SK-N-SH (cell line): ENCODE data around the gene TOP3A. TPM values are rescaled to one million over a fixed set of nuclear protein-coding genes. Genes with fewer than 3 reads are reported as not detected.

ENCODE experiments used
- CTCF ChIA-PET: fragments of 300-600, 350-600 bp; formaldehyde crosslinking; extraction: SDS; loops from one replicate; lab custom pipeline; 2021; lab: Yijun Ruan, JAX
- POLR2A ChIA-PET: fragments of 350-600 bp; sonication (Branson Sonifier 250); formaldehyde crosslinking; extraction: SDS; loops from one replicate; lab custom pipeline; 2020; ENCODE audit warnings: antibody characterized with exemption, inconsistent platforms; lab: Yijun Ruan, JAX
- DNase-seq: peaks from one replicate; pipeline ENCODE4 v3.0.0; 2012
- H2AFZ ChIP-seq: fragments of 200-600 bp; sonication (generic); 2 replicates; pipeline ENCODE4 v1.8.1; 2016; ENCODE audit warnings: antibody characterized with exemption, mild to moderate bottlenecking, low read depth
- H3F3A ChIP-seq: fragments of 200-600 bp; sonication (generic); replicated peaks from 2 replicates; pipeline ENCODE3; 2016; ENCODE audit warnings: antibody characterized with exemption, mild to moderate bottlenecking; ENCODE audit not compliant: insufficient read depth
- H3K27ac ChIP-seq, 2 experiments: fragments of 200-500 bp in 1 of 2; fragments of 200-600 bp in 1 of 2; sonication (Bioruptor generic) in 1 of 2; sonication (generic), shearing (Covaris generic) in 1 of 2; 2 replicates each; pipeline versions ENCODE4 v1.5.1 to v1.6.1; 2014 to 2016; ENCODE audit warnings: low read depth in 2 of 2, inconsistent platforms in 1 of 2, low read length in 1 of 2, mild to moderate bottlenecking in 1 of 2, mixed read lengths in 1 of 2
- H3K27me3 ChIP-seq: fragments of 200-600 bp; sonication (generic), shearing (Covaris generic); 2 replicates; pipeline ENCODE4 v1.6.1; 2016; ENCODE audit warnings: mixed run types; ENCODE audit not compliant: insufficient read depth
- H3K36me3 ChIP-seq, 2 experiments: fragments of 200-500 bp in 1 of 2; fragments of 200-600 bp in 1 of 2; sonication (Bioruptor generic) in 1 of 2; sonication (generic) in 1 of 2; replicated peaks in 1 of 2; 2 replicates each; pipeline versions ENCODE3 to v1.5.1; 2014 to 2016; ENCODE audit warnings: low read length in 1 of 2, mild to moderate bottlenecking in 1 of 2; ENCODE audit not compliant: insufficient read depth in 2 of 2, control insufficient read depth in 1 of 2
- H3K4me1 ChIP-seq, 2 experiments: fragments of 200-500 bp in 1 of 2; fragments of 200-600 bp in 1 of 2; sonication (Bioruptor generic) in 1 of 2; sonication (generic), shearing (Covaris generic) in 1 of 2; 2 replicates each; pipeline versions ENCODE4 v1.5.1 to v1.6.1; 2014 to 2016; ENCODE audit warnings: low read depth in 1 of 2, low read length in 1 of 2, mixed run types in 1 of 2; ENCODE audit not compliant: insufficient read depth in 2 of 2, control insufficient read depth in 1 of 2
- H3K4me2 ChIP-seq: fragments of 200-600 bp; sonication (generic), shearing (Covaris generic); 2 replicates; pipeline ENCODE4 v1.6.1; 2017; ENCODE audit warnings: mixed run types
- H3K4me3 ChIP-seq, 2 experiments: fragments of 200-500 bp in 1 of 2; fragments of 200-600 bp in 1 of 2; sonication (Bioruptor generic) in 1 of 2; sonication (generic), shearing (Covaris generic) in 1 of 2; 2 replicates each; pipeline versions ENCODE4 v1.5.1 to v1.8.1; 2014 to 2016; ENCODE audit warnings: low read depth in 2 of 2, inconsistent platforms in 1 of 2, low read length in 1 of 2, mild to moderate bottlenecking in 1 of 2, mixed read lengths in 1 of 2, moderate library complexity in 1 of 2
- H3K79me2 ChIP-seq: fragments of 200-600 bp; sonication (generic); 2 replicates; pipeline ENCODE4 v1.8.1; 2017; ENCODE audit warnings: mild to moderate bottlenecking; ENCODE audit not compliant: insufficient read depth
- H3K9ac ChIP-seq: fragments of 200-600 bp; sonication (generic); 2 replicates; pipeline ENCODE4 v1.6.1; 2017; ENCODE audit warnings: mixed run types
- H3K9me2 ChIP-seq: fragments of 200-600 bp; sonication (generic); 2 replicates; pipeline ENCODE4 v1.6.1; 2017; ENCODE audit warnings: mixed run types
- H3K9me3 ChIP-seq: fragments of 200-600 bp; sonication (generic); 2 replicates; pipeline ENCODE4 v1.6.1; 2017; ENCODE audit warnings: mixed run types, mild to moderate bottlenecking, moderate library complexity
- H4K20me1 ChIP-seq: fragments of 200-600 bp; sonication (generic); 2 replicates; pipeline ENCODE4 v1.6.1; 2017; ENCODE audit warnings: mild to moderate bottlenecking, mixed run types; ENCODE audit not compliant: insufficient read depth
- ELF1 ChIP-seq: IDR thresholded peaks from 2 replicates; pipeline ENCODE4 v1.4.0; 2012
- FOXM1 ChIP-seq: IDR thresholded peaks from 2 replicates; pipeline ENCODE4 v1.4.0; 2012; ENCODE audit warnings: low read depth, mild to moderate bottlenecking
- GABPA ChIP-seq: IDR thresholded peaks from 2 replicates; pipeline ENCODE4 v1.4.0; 2012; ENCODE audit warnings: low read depth, mild to moderate bottlenecking
- IRF3 ChIP-seq: fragments of 150-350 bp; IDR thresholded peaks from 2 replicates; pipeline ENCODE4 v1.6.1; 2016; ENCODE audit warnings: mild to moderate bottlenecking, low read depth, low read length
- NRF1 ChIP-seq: IDR thresholded peaks from 2 replicates; pipeline ENCODE4 v1.6.1; 2012; ENCODE audit warnings: low read depth, mild to moderate bottlenecking, low read length
- PBX3 ChIP-seq: IDR thresholded peaks from 2 replicates; pipeline ENCODE4; 2012
- POLR2AphosphoS5 ChIP-seq: IDR thresholded peaks from 2 replicates; pipeline ENCODE4 v1.6.1; 2012; ENCODE audit warnings: low read depth, low read length
- RCOR1 ChIP-seq: fragments of 150-350 bp; IDR thresholded peaks from 2 replicates; pipeline ENCODE4 v1.6.1; 2017; ENCODE audit warnings: antibody characterized with exemption, low read length
- RFX5 ChIP-seq: IDR thresholded peaks from 2 replicates; pipeline ENCODE4 v1.6.1; 2012; ENCODE audit warnings: mild to moderate bottlenecking, improper control_type of control experiment, low read length
- RXRA ChIP-seq: IDR thresholded peaks from 2 replicates; pipeline ENCODE4 v1.4.0; 2012; ENCODE audit warnings: low read depth, mild to moderate bottlenecking, borderline replicate concordance
- SIN3A ChIP-seq: IDR thresholded peaks from 2 replicates; pipeline ENCODE4 v1.6.1; 2012; ENCODE audit warnings: low read depth, mild to moderate bottlenecking, low read length, moderate library complexity, borderline replicate concordance
- SMC3 ChIP-seq: IDR thresholded peaks from 2 replicates; pipeline ENCODE4 v1.6.1; 2012; ENCODE audit warnings: low read depth, low read length, improper control_type of control experiment
- TAF1 ChIP-seq: IDR thresholded peaks from 2 replicates; pipeline ENCODE4 v1.6.1; 2012; ENCODE audit warnings: low read depth, mild to moderate bottlenecking, low read length, moderate library complexity, borderline replicate concordance
- TCF12 ChIP-seq: IDR thresholded peaks from 2 replicates; pipeline ENCODE4 v1.4.0; 2012
- USF2 ChIP-seq: fragments of 150-350 bp; IDR thresholded peaks from 2 replicates; pipeline ENCODE4 v1.6.1; 2017; ENCODE audit warnings: antibody characterized with exemption, low read length, low read depth, borderline replicate concordance
- ZBTB33 ChIP-seq: IDR thresholded peaks from 2 replicates; pipeline ENCODE4 v1.4.0; 2012; ENCODE audit warnings: low read depth, borderline replicate concordance
- WGBS: methylation state at CpG from one replicate; pipeline ENCODE4 v1.1.6; 2017; ENCODE audit warnings: low lambda C conversion rate; 5-methylcytosine and 5-hydroxymethylcytosine counted together
- polyA plus RNA-seq, 3 experiments: library from polyadenylated mRNA; depleted of rRNA; stranded (reverse); fragments of >200 nt; gene quantifications; 2 replicates each; pipeline ENCODE4 v1.2.3, GENCODE V29; 2012

Gene TOP3A
- polyA plus RNA-seq, 1 of the 3 experiments (the other 2 are of a cell fraction): 14.7 TPM

- 98% methylated on average over 10 of the region's 10 CpGs for WGBS
- Histone ChIP-seq H3F3A (no peaks in the 10 kb centered on the region), H3K9ac (no peak overlapping the region), H3K4me2 (no peak overlapping the region), H3K79me2 (peaks cover 56% of the 10 kb centered on the region), H3K36me3 (no peaks in the 10 kb centered on the region), H4K20me1 (0 out of 2 replicates have a peak, but pooled peaks cover 17% of the 10 kb centered on the region), H3K9me2 (no peaks in the 10 kb centered on the region), H2AFZ (no peak overlapping the region), H3K4me3 (no peak overlapping the region), H3K4me1 (peaks cover 0 to 20% of the 10 kb centered on the region in 2 experiments; a peak in 1 of 4 replicates), H3K9me3 (no peaks in the 10 kb centered on the region), H3K27ac (no peak overlapping the region), H3K27me3 (no peaks in the 10 kb centered on the region)
- ChIA-PET CTCF (interaction anchor here (1.0 to 1.1 kb wide), 2 partner anchors 15 to 86 kb away, joined by 3 read pairs; no protein-coding TSS in a partner anchor), POLR2A (no interaction called here)
- no peak for DNase-seq
- no peak for TF ChIP-seq TCF12
- no peak for TF ChIP-seq SMC3
- no peak for TF ChIP-seq ZBTB33
- TF ChIP-seq RXRA: no peak
- TF ChIP-seq IRF3: no peak
Measured at GRCh38 chr17:18228176-18228682, 86.6 kb downstream of the TOP3A start.

- Histone ChIP-seq H3K9me2 (no peaks in the 10 kb centered on the region), H3K9ac (no peak overlapping the region), H3K9me3 (no peaks in the 10 kb centered on the region), H3K4me1 (peaks cover 0 to 20% of the 10 kb centered on the region in 2 experiments; a peak in 1 of 4 replicates), H3K4me3 (no peak overlapping the region), H2AFZ (no peak overlapping the region), H3K27me3 (no peaks in the 10 kb centered on the region), H3K4me2 (0 out of 2 replicates have a peak overlapping the region, but pooled peaks have one; percentile 99), H3K36me3 (no peaks in the 10 kb centered on the region), H3K79me2 (peaks cover 54% of the 10 kb centered on the region), H3F3A (no peaks in the 10 kb centered on the region)
- ChIA-PET CTCF (interaction anchor here (0.9 to 3.3 kb wide), 5 partner anchors 11 to 87 kb away, joined by 3 to 13 read pairs (median 3); no protein-coding TSS in a partner anchor), POLR2A (no interaction called here)
- 99% methylated on average over 5 of the region's 5 CpGs for WGBS
- DNase-seq: no peak
- TF ChIP-seq ZBTB33: no peak
- no peak for TF ChIP-seq SIN3A
- TF ChIP-seq SMC3: no peak
- TF ChIP-seq RXRA: no peak
- no peak for TF ChIP-seq ELF1
- no peak for TF ChIP-seq NRF1
- no peak for TF ChIP-seq RFX5
- no peak for TF ChIP-seq FOXM1
- no peak for TF ChIP-seq POLR2AphosphoS5
- TF ChIP-seq PBX3: no peak
- no peak for TF ChIP-seq RCOR1
- no peak for TF ChIP-seq USF2
- TF ChIP-seq TAF1: no peak
- TF ChIP-seq GABPA: no peak
- TF ChIP-seq, all 33 proteins: peak for 0
- H4K20me1 ChIP-seq: 0 out of 2 replicates have a peak, but pooled peaks cover 17% of the 10 kb centered on the region
- no peak overlapping the region for H3K27ac ChIP-seq
Measured at GRCh38 chr17:18227635-18228034, 87.2 kb downstream of the TOP3A start.
